GM21528 (cell line): ENCODE measurements around the gene DCXR.

ENCODE experiments used
- ATAC-seq: cut with Tn5 transposase; IDR thresholded peaks from one replicate; pipeline ENCODE4 v1.9.1; 2021; ENCODE audit warnings: mild to moderate bottlenecking, moderate library complexity; ENCODE audit not compliant: unreplicated experiment, low FRiP score

Gene DCXR

DNA sequence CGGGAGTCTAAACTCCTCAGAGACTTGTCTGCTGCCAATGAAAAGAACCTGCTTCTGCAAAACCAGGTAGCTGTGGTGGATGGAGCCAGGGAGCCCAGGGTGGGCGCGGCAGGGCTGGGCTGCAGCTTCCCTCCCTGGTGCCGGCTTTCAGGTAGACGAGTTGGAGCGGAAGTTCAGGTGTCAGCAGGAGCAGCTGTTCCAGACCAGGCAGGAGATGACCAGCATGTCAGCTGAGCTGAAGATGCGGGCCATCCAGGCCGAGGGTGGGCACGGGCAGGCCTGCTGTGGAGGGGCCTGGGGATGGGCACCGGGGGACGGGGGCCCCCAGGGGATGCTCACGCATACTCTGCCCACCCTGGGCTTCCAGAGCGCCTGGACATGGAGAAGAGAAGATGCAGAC, 9.3 kb downstream of the DCXR start:
- no peak for ATAC-seq

DNA sequence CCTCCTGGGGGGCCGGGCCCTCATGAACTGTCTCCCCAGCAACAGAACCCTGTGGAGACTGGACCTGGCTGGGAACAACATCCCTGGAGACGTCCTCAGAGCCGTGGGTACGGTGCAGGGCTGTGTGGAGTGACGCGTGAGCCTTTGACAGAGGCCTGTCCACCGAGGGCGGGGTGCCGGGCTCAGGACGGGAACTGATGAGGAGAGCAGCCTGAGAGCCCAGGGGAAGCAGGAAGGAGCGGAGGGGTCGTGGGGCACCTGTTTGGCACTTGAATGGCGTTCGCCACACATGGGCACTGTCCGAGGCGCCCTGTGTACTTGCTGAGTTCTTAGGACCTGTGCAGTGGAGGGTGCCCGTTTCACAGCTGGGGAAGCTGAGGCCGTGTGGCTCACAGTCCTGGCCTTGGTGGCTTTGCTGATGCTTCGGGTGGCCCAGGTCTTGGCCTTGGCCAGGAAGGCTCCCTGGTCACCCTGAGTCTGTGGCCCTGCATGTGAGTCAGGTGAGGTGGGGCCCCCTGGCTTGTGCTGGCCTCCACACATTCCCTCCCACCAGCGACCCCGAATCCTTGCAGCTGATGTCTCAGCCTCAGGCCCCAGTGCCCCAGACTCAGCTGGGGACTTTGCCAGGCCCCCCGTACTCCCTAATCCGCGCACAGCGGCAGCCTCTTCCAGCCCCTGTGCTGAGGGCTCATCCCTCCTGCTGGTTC, 11.9 kb downstream of the DCXR start:
- ATAC-seq: no peak

DNA sequence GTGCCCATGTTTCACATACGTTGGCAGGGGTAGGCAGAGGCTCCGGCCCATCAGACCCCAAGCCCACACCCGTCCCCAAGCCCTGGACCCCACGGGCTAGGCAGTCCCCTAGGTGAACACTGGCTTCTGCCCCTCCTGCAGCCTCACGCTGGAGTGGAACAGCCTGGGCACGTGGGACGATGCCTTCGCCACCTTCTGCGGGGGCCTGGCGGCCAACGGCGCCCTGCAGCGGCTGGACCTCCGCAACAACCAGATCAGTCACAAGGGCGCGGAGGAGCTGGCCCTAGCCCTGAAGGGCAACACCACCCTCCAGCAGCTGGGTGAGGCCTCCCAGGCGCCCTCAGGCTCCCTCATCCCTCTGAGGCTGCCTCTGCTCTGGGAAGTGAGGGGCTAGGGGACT, 12.6 kb downstream of the DCXR start:
- ATAC-seq: no peak

DNA sequence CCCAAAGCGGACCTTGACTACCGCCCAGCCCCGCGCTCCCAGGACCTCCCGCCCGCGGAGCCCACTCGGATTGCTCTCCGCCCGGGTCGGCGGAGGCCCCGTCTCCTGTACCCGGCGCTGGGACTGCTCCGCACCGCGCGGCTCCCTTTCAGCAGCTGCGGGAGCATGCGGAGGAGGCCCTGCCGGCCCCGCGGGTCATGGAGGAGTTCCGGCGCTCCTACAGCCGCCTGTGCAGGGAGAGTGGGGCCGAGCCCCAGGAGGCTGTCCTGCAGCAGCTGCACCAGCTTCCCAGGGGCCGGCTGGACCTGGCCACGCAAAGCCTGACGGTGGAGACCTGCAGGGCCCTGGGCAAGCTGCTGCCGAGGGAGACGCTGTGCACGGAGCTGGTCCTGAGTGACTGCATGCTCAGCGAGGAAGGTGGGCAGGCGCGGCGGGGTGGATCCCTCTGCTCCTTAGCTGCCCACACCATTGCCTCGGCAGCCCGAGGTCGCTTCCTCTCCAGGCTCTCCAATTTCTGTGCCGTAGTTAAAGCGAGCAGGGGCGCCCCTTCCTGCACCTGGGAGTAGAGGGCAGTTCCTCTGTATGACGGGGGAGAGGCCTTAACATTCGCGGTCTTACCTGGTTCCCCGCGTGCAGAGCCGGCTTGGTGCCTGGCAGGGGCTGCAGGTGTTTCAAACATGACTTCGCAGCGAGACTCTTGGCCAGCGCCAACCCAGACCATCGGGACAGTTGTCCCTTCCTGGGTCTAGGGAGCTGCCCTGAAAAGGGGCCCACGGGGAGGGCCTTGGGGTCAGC, 13.9 kb downstream of the DCXR start:
- peak; percentile 0 for ATAC-seq

DNA sequence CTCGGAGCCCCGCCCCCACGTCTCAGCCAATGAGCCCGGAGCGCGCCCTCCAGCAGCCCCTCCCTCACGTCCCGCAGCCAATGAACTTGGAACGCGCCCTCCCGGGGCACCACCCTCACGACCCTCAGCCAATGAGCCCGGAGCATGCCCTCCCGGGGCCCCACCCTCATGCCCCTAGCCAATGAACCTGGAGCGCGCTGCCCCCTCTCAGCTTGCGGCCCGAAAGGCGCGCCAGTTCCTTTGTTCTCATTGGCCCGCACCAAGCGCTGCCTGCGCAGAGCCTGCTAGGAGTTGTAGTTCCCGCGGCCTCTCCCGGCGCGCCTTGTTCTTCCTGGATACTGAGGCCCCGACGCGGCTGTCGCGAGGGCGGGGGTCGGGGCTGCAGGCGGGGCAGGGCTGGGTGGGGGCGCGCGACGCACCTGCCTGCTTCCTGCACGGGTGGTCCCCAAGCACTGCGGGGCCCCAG, 14.5 kb downstream of the DCXR start, which contains the start of gene LRRC45:
LRRC45 (plus strand) TSS at position 325 of the 466 bp plus-strand sequence. CDS start 339 bp downstream, outside the sequence.
- peak; percentile 71 for ATAC-seq

DNA sequence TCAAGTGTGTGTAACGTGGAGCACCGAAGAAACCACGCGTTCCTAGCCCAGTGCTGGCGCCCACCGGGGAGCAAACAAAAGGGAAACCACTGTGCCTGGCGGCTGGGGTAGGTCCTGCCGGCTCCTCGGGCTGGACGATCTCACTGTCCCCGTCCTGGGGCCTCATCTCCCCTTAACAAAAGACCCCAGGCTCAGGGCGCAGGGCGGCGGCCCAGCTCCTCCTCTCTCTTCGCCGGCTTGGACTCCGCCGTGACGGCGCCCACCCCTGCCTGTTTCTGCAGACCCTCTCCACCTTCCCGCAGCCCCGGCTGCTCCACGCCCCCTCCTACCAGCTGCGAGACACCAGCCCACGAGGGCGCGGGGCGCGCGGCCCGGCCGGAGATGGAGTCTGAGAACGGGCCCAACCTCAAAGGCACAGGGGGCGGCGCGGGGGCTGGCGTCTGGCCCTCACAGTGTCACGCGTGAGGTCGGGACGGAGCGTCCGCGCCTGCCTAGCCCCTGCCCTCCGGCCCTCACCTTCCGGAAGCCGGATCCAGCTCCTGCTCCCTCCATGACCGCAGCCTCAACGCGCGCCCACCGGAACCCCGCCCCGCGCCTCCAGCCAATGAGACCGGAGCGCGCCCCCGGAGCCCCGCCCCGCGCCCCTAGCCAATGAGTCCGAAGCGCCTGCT, 15.1 kb downstream of the DCXR start, which contains the start of gene CENPX:
CENPX (minus strand) TSS at position 569 of the 671 bp plus-strand sequence; CDS start at position 552, 17 bp downstream.
- ATAC-seq: peak; percentile 1

GRCh38 chr17:82021900-82022309, 15.6 kb downstream of the DCXR start:
- no peak for ATAC-seq

DNA sequence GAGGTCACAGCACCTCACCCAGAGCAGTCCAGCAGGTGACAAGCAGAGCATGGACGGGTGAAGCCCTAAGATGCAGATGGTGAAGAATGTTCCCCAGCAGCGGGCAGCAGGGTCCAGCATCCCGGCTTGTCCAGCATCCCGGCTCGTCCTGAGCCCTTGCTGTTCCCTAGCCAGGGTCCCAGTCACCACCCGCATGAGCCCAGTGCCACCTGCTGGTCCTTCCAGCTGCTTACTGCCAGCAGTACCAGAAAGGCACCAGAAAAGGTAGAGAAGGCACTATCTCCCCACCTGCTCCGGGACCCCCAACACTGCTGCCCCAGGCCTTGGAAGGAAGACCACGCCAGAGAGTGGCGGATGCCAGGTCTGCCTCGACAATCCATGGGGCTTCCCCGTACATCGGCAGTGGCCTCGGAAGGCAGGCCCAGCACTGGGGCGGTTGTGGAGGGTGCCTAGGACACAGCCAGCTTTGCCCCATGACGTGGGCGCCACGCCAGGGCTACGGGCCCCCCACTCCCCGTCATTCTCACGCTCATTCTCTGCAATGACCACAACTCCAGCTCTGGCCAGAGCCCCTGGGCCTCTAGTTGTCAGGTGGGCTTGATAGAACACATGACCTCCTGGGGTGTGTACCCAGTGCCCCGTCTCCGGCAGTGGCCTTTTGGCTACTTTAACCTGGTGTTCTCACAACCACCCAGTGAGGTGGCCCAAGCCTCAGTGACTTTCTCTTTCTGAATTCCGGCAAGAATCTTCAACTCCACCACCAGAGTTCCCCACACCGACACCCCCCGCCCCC, 16.2 kb downstream of the DCXR start:
- ATAC-seq: no peak

- ATAC-seq: no peak
Measured at GRCh38 chr17:82020572-82021106, 16.9 kb downstream of the DCXR start.

DNA sequence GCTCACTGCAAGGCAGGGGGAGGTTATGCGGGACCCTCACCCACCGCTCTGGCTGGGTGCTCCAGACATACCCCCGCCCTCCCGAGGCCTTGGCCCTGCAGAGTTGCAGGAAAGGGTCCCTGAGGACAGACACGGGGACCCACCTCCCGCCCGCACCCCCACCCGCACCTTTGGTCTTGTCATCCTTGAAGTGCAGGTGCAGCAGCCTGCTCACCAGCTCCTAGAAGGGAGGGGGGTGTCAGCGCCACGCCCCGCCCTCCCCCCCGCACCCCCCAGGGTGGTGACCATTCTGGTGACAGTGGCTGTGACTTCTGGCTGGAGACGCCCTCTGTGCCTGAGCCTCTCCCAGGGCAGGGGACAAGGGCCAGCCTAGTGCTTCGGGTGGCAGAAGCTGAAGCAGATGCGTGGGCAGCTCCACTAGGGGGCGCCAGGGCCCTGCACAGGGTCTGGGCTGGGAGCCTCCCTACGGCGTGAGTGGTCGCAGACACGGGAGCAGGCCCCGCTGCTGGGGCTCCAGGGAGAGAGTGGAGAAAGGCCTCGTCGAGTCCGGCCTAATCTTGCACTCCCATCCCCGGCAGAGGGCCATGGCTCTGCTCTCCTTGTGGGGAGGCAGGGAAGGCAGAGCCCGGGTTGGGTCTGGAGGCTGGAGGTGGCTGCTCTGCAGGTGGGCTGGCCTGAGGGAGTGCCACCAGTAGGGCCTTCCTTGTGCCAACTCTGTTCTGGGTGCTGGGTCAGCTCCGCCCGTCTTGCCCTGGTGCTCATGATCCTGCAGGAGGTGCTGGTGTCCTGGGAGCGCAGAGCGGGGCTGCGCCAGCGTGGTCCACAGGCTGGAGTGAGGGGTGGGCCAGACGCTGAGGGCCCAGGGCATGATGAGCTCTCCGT, 17.6 kb downstream of the DCXR start:
- ATAC-seq: no peak

DNA sequence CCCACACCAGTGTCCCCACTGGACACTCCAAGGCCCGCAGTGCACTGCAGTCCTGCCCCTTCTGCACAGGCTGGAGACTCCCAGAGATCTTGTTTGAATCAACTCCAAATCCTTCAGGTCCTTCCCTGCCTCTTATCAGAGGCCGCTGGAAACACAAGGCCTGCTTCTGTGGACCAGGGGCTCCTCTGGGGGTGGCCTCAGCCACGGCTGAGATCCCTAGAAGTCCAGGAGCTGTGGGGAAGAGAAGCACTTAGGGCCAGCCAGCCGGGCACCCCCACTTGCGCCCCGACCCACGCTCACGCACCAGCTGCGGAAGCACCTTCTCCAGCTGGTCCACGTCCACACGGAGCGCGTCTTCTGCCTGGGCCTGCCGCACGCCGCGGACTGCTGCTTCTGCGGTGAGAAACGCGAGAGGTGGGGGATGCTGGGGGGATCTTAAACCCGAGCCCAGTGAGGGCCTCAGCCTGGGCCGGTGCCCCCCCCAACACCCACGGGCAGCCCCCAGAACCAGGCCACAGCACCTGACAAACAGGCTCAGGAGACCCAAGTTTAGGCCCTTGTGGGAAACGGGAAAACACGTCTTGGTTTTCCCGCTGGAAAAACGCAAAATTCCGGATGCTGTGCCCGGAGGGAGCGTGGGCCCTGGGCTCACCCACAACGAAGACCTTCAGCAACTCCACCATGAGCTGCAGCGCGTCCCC, 18.4 kb downstream of the DCXR start:
- ATAC-seq: no peak

- no peak for ATAC-seq
Measured at GRCh38 chr17:82018152-82018988, 19.1 kb downstream of the DCXR start.

GRCh38 chr17:82017612-82018151, 19.8 kb downstream of the DCXR start:
- no peak for ATAC-seq

DNA sequence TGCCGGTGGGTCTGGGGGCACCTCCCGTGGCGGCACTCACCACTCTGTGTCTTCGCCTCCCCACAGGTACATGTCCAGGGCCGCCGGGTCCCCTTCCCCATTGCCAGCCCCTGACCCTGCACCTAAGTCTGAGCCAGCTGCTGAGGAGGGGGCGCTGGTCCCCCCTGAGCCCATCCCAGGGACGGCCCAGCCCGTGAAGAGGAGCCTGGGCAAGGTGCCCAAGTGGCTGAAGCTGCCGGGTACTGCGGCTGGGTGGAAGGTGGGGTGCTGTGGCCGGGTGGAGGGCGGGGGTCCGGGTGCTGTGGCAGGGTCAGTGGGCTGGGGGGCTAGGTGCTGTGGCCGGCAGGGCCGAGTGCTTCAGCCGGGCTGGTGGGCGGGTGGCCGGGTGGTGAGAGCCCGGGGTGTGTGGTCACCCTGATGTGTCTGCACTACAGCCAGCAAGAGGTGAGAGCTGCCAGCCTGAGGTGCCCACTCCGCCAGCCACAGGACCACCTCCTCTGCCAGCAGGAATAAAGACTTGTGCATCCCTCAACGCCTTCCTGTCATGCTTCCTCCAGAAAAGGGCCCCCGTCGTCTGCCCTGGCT, 20.5 kb downstream of the DCXR start:
- no peak for ATAC-seq

GRCh38 chr17:82016061-82016874, 21.2 kb downstream of the DCXR start:
- ATAC-seq: no peak

DNA sequence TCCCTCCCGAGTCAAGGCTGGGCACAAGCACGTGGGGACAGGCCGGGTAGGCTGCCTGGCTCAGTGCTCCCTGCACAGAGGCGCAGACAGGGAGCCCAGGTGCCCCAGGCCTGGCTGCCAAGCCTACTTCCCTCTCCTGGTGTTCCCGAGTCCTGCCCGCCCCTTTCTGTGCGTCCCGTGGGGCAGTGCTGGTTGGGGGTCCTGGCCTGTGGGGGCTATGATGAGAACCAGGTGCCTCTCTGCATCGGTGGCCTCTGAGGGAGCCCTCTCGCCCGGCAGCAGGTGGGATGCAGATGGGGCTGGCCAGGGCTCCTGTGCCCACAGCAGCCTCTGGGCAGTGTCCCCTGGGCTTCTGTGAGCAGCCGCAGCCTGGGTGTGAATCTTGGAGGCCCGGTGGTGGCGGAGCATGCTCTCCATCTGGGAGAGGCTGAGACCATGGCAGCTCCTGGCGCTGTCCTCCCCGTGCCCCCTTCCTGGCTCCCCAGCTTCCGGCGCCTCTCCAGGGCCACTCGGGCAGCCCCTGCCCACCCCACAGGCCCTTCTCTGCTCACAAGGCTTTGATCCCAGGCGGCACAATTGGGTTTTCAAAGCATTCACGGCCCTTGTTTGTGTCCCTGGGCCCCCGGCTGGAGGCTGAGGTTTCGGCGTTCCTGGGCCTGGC, 22.1 kb downstream of the DCXR start:
- ATAC-seq: no peak
